ENCODE results near the gene MANEAL. TPM values are rescaled to one million over a fixed set of nuclear protein-coding genes. Genes with fewer than 3 reads are reported as not detected.

The MANEAL gene
- total RNA-seq, 1 experiment from 2014 or later, result 0.95 TPM

DNA sequence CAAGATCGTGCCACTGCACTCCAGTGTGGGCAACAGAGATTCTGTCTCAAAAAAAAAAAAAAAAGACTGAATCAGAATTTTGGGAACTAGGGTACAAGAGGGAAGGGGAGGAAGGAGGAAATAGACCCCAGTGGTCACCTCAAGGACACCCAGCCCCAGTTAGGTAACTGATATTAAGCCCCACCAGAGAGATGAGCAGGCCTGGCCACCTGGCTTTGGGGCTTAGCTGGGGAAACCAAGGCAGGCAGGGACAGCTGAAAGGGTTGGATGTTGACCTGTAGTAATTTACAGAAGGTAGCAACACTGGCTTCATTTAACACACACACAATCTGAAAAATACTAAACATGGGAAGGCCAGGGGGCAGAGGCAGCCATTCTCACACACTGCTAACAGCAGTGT is 8.8 kb downstream of the MANEAL start:
- peaks cover 65% of the 10 kb centered on the region for H3K36me3 ChIP-seq
- no peak for DNase-seq (ENCODE audit: low read depth in 1 of 2, low spot score in 2 of 2)

DNA sequence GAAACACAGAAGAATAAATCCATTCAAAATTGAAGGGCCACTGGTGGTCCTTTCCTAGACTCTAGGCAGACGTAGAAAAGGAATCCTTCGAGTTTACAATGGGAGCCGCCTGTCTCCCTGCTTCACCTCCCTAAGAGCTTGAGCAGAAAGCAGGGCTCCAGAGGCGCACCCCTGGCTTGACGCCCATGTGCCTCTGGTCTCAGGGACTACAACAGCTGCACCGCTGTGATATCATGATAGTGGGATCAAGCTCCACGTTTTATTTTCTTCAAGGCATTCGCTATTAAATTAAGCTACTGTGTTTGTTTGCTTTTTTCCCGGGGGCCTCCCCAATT is 13.5 kb downstream of the MANEAL start:
- Histone ChIP-seq H3K4me3 (peak overlapping the region; percentile 95), H3K27me3 (replicated peaks) (no peaks in the 10 kb centered on the region), H3K36me3 (peaks cover 80% of the 10 kb centered on the region), H3K27ac (peak overlapping the region; percentile 81; the same call in 1 of the 2 replicates), H3K9me3 (replicated peaks) (no peaks in the 10 kb centered on the region), H3K4me1 (replicated peaks) (peaks cover 16% of the 10 kb centered on the region)
- DNase-seq (ENCODE audit: low read depth in 1 of 2, low spot score in 2 of 2), result no peak

More for the DNA sequence above, 8.8 kb downstream of the MANEAL start:
- H3K9me3 ChIP-seq (replicated peaks), result no peaks in the 10 kb centered on the region
- peaks cover 10% of the 10 kb centered on the region for H3K4me1 ChIP-seq (replicated peaks)
- H3K4me3 ChIP-seq, result no peak overlapping the region
- no peak overlapping the region for H3K27ac ChIP-seq
- no peaks in the 10 kb centered on the region for H3K27me3 ChIP-seq (replicated peaks)

DNA sequence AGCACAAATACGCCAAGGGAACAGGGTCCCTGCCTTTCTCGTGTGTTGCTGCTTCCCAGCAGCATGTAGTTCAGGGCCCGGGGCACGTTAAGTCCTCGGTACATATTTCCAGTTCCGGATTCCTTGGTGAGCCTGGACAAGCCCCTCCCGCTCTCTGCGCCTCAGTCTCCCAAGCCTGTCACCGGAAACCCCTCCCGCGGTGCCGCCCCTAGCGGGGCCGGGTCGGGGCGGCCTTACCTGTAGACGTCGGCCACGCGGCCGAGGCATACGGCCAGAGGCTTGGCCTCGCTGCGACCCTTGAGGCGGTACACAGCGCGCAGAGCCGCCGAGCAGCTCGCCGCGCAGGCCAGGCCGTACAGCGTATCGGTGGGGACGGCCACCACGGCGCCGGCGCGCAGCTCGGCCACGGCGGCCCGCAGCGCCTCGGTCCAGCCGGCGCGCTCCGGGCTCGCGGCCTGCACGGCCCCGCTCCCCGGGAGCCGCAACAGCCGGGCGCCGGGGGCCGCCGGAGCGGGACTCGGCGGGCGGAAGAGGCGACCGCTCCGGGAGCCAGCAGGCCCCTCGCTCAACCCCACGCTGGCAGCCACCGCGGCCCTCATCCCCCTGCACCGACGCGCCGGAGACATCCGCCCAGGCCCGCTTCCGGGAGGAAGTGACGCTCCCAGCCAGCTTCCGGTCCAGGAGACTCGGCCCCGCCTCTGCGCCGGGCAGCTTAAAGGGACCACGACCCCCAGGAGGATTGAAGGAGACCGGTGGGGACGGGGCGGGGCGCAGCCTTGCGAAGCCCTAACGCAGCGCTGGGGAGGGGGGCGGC is 14.1 kb downstream of the MANEAL start, which contains the start of the genes C1orf122 and YRDC:
Gene C1orf122, plus strand, starts transcription at position 236 of the 814 bp plus-strand sequence. CDS start 615 bp downstream, outside the sequence.
Gene YRDC, minus strand, starts transcription at position 654 of the 814 bp plus-strand sequence. Its CDS starts 28 bp downstream, at position 626.
- peak within 1 kb of the TSS; percentile 95 for H3K4me3 ChIP-seq
- H3K9me3 ChIP-seq (replicated peaks), result no peaks in the 10 kb centered on the region
- DNase-seq (ENCODE audit: low read depth in 1 of 2, low spot score in 2 of 2), result peak; percentile 81 to 96
- no peaks in the 10 kb centered on the region for H3K27me3 ChIP-seq (replicated peaks)
- H3K27ac ChIP-seq, result peak within 1 kb of the TSS; percentile 81
- H3K36me3 ChIP-seq, result peaks cover 74% of the 10 kb centered on the region
- peaks cover 16% of the 10 kb centered on the region for H3K4me1 ChIP-seq (replicated peaks)

DNA sequence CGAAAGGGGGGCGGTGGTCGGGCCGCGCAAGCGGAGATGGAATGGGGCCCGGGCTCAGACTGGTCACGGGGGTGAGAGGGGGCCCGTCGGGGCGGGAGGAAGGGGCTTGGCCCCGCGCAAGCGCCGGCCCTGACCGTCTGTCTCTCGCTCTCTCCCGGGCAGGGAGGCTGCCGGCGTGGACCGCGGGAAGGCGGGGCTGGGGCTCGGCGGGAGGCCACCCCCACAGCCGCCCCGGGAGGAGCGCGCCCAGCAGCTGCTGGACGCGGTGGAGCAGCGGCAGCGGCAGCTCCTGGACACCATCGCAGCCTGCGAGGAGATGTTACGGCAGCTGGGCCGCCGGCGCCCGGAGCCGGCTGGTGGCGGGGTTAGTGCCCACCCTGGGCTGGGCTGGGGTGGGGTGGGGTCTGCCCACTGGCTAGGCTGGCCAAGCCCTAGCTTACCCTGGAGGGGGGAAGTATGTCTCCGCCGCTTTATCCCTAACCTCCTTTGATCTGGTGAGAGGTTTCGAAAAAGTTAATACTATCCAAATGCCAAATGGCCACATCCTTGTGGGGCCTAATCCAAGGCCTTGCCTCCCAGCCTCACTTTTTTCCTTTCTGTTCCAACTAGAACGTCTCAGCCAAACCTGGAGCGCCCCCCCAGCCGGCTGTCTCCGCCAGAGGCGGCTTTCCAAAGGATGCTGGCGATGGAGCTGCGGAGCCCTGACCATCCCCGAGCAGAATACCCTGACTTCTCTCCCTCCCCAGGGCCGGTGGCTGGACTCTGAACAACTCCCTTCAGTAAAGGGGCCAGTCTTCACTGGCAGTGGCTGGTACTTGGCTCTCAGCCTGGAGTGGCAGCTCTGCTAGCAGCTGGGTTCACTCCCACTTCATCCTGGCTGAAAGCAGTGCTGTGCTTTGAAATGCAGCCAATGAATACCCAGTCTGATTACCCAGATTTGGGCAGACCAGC is 15.0 kb downstream of the MANEAL start:
- Histone ChIP-seq H3K36me3 (peaks cover 65% of the 10 kb centered on the region), H3K27me3 (replicated peaks) (no peaks in the 10 kb centered on the region), H3K4me1 (replicated peaks) (peaks cover 16% of the 10 kb centered on the region), H3K27ac (peak overlapping the region; percentile 81), H3K9me3 (replicated peaks) (no peaks in the 10 kb centered on the region), H3K4me3 (peak overlapping the region; percentile 95)
- peak; percentile 67 to 82 for DNase-seq (ENCODE audit: low read depth in 1 of 2, low spot score in 2 of 2)

DNA sequence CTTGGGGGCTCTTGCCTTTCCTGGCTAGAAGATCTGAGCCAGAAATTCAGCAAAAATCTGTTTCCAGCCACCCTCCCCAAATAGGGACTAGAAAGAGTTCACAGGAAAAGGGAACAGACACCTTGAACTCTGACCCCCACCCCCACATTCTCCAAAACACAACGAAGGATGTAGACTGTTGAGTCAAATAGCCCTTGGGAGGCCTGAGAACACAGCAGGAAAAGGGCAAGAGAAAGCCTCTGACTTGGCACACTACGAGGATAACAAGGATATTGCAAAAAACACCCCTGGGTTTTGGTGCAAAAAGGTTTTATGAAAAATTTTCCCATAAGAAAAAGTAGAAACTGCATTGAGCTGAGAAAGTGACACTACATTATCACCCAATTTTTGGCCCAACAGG is 16.3 kb downstream of the MANEAL start:
- no peak for DNase-seq (ENCODE audit: low read depth in 1 of 2, low spot score in 2 of 2)
- Histone ChIP-seq H3K27me3 (replicated peaks) (no peaks in the 10 kb centered on the region), H3K4me3 (no peak overlapping the region), H3K4me1 (replicated peaks) (peaks cover 16% of the 10 kb centered on the region), H3K9me3 (replicated peaks) (no peaks in the 10 kb centered on the region), H3K36me3 (peaks cover 61% of the 10 kb centered on the region), H3K27ac (no peak overlapping the region)

DNA sequence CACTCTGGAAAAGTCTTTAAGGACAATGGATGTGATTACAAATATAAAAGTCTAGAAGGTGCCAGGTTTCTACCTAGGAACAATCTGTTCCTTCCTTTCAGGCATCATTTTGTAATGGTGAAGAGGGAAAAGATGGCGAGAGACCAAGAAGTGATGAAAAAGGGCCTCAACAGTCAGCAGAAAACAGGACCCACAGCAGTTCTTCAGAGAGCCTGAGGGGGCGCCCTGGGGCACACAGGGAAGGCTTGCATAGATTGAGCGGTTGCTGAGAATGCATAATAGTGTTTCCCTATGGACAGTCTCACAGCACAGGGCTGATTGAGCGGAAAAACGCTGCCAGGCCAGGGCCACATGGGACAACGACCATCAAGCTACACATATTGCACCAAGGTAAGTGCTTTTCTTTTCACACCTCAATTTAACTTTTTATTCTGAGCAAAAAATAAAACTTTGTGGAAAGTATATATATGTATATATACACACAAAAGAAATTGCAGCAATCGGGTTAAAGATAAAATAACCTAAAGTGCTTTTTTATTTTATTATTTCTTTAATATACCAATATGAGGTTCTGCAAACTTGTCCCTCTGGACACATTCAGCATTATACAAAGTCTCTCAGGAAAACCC is 17.5 kb downstream of the MANEAL start:
- DNase-seq (ENCODE audit: low read depth in 1 of 2, low spot score in 2 of 2), result peak; percentile 46 to 75
- H3K4me3 ChIP-seq, result no peak overlapping the region
- no peaks in the 10 kb centered on the region for H3K27me3 ChIP-seq (replicated peaks)
- peaks cover 59% of the 10 kb centered on the region for H3K36me3 ChIP-seq
- peaks cover 16% of the 10 kb centered on the region for H3K4me1 ChIP-seq (replicated peaks)
- H3K9me3 ChIP-seq (replicated peaks), result no peaks in the 10 kb centered on the region
- H3K27ac ChIP-seq, result no peak overlapping the region

DNA sequence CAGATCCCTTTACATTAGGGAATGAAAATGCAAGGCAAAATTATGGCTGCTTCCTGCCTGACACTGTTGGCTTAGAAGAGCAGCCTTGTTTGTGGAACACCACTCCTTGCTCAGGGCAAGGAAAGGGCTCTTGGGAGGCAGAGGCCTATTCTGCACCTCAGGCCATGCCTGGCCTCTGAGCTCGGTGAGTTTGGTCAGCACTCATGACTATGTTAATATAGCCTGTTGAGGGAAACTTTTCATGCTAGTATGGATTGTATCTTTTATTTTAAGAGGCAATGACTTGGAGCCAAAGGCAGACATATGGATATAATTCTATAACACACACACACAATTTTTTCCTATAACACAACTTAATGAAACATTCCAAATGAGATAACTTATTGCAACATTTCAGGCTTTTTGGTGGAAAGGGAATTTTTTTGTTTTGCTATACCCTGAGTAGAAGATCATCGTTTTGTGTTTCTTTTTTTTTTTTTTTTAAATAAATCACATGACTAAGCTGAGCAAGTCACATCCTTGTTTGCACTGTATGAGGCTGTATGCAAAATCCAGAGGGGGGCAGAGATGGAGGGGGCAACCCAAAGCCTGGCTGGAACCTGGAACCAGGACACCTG is 20.0 kb downstream of the MANEAL start:
- H3K27ac ChIP-seq, result no peak overlapping the region
- peaks cover 7% of the 10 kb centered on the region for H3K4me1 ChIP-seq (replicated peaks)
- no peak overlapping the region for H3K4me3 ChIP-seq
- peaks cover 52% of the 10 kb centered on the region for H3K36me3 ChIP-seq
- H3K9me3 ChIP-seq (replicated peaks), result no peaks in the 10 kb centered on the region
- no peaks in the 10 kb centered on the region for H3K27me3 ChIP-seq (replicated peaks)
- no peak for DNase-seq (ENCODE audit: low read depth in 1 of 2, low spot score in 2 of 2)

DNA sequence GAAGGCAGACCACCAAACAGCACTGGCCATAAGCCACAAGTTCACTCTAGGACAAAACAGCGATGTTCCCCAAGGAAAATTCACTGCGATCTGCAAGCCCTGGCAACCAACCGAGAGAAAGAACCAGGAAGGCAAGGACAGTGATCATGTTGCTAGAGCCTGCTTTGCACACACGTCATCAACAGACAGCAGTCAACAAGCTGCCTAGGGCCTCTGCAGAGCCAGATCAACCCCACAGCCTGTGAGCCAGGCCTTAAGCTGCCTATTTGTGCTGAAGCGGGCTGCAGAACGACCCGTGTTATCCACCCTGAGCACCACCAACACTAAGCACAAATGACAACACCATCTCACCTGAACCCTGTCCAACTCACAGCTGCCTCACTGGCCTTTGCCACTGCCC is 20.6 kb downstream of the MANEAL start:
- Histone ChIP-seq H3K36me3 (peaks cover 51% of the 10 kb centered on the region), H3K9me3 (replicated peaks) (no peaks in the 10 kb centered on the region), H3K4me1 (replicated peaks) (peaks cover 2% of the 10 kb centered on the region), H3K4me3 (no peak overlapping the region), H3K27ac (no peak overlapping the region), H3K27me3 (replicated peaks) (no peaks in the 10 kb centered on the region)
- no peak for DNase-seq (ENCODE audit: low read depth in 1 of 2, low spot score in 2 of 2)

DNA sequence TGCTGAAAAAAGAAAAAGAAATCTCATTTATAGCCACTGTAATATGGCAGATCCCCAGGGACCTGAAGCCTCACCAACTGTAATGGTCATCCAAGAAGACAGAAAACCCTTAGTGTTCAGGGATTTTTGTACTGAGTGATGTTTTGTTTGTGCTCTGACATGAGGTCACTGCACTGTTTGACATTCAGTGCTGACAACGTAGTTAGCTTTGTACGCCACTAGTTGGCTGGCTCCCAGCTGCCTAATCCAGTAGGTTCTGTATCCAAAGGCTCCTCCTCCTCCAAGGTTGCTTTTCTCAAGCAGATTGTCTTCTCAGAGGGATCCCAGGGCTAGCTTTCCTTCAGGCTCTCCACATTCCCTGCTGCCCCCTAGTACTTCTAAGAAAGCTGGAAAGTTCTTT is 23.8 kb downstream of the MANEAL start:
- Histone ChIP-seq H3K4me1 (replicated peaks) (no peaks in the 10 kb centered on the region), H3K27ac (no peak overlapping the region), H3K4me3 (no peak overlapping the region), H3K9me3 (replicated peaks) (no peaks in the 10 kb centered on the region), H3K27me3 (replicated peaks) (no peaks in the 10 kb centered on the region), H3K36me3 (peaks cover 60% of the 10 kb centered on the region)
- no peak for DNase-seq (ENCODE audit: low read depth in 1 of 2, low spot score in 2 of 2)

DNA sequence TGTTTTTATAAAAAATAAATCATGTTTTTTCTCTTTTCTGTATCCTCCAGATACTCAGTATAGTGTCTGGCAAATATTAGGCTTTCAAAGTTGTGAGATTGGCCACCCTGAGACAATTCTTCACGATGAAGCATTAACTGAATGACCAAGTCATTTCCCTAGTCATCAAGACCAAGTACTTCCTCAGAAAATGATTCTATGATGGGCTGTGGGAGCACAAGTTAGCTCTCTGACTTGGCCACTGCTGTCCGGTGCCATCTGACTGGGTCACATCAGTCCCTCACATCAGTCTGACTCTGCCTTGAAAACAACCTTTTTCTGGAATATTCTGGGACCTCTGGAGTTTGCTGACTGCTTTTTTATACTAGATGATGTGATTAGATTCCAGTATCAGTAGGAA is 27.8 kb downstream of the MANEAL start:
- no peaks in the 10 kb centered on the region for H3K9me3 ChIP-seq (replicated peaks)
- H3K36me3 ChIP-seq, result peaks cover 52% of the 10 kb centered on the region
- no peaks in the 10 kb centered on the region for H3K27me3 ChIP-seq (replicated peaks)
- H3K27ac ChIP-seq, result no peak overlapping the region
- no peaks in the 10 kb centered on the region for H3K4me1 ChIP-seq (replicated peaks)
- H3K4me3 ChIP-seq, result no peak overlapping the region
- no peak for DNase-seq (ENCODE audit: low read depth in 1 of 2, low spot score in 2 of 2)

DNA sequence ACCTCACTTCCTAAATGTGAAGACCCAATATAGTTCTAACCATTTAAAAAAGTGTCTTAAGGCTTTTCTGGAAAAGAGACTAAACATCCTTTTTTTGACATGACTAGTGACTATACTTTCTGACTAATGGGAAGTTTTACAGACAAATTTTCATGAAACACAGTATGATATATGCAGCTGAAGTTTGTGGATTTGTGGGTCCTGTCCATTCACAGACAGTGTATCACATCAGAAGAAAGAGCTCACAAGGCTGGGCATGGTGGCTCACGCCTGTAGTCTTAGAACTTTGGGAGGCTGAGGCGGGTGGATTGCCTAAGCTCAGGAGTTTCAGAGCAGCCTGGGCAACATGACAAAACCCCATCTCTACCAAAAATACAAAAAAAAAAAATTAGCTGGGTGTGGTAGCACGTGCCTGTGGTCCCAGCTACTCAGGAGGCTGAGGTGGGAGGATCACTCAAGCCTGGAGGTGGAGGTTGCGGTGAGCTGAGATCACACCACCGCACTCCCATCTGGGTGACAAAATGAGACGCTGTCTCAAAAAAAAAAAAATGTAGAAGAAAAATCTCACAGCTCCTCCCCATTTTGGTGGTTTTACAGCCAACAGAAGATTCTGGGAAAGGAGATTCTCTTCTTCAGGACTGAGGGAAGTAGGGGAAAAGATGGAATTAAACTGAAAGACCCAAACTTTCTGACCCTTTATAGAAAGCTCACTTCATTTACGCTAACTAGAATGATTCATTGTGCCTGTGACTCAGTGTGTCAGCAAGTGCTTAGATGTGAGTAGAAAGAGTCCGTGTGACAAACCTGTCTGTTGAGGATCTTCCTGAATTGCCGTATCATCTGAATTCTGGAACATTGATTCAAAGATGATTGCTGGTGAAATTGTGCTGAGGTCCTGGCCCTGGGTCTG is 29.5 kb downstream of the MANEAL start:
- Histone ChIP-seq H3K27ac (no peak overlapping the region), H3K9me3 (replicated peaks) (no peaks in the 10 kb centered on the region)

DNA sequence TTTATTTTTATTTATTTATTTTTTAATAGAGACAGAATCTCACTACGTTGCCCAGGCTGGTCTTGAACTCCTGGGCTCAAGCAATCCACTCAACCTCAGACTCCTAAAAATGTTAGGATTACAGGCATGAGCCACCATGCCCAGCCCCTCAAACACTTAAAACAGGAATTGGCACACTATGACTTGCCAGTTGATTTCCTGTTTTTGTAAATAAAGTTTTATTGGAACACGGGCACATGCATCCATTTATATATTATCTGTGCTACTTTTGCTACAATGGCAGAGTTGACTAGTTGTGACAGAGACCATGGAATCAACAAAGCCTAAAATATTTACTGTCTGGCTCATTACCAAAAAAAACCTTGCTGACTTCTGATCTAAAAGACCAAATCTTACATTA is 30.4 kb downstream of the MANEAL start:
- DNase-seq (ENCODE audit: low read depth in 1 of 2, low spot score in 2 of 2), result no peak
- no peaks in the 10 kb centered on the region for H3K9me3 ChIP-seq (replicated peaks)
- no peaks in the 10 kb centered on the region for H3K4me1 ChIP-seq (replicated peaks)
- H3K36me3 ChIP-seq, result peaks cover 41% of the 10 kb centered on the region
- H3K4me3 ChIP-seq, result no peak overlapping the region
- no peak overlapping the region for H3K27ac ChIP-seq
- no peaks in the 10 kb centered on the region for H3K27me3 ChIP-seq (replicated peaks)

More for the DNA sequence above, 29.5 kb downstream of the MANEAL start:
- no peak overlapping the region for H3K4me3 ChIP-seq
- H3K4me1 ChIP-seq (replicated peaks), result no peaks in the 10 kb centered on the region
- no peak for DNase-seq (ENCODE audit: low read depth in 1 of 2, low spot score in 2 of 2)
- no peaks in the 10 kb centered on the region for H3K27me3 ChIP-seq (replicated peaks)
- peaks cover 41% of the 10 kb centered on the region for H3K36me3 ChIP-seq
